ENCODE results near the gene TAX1BP1.

The TAX1BP1 gene

DNA sequence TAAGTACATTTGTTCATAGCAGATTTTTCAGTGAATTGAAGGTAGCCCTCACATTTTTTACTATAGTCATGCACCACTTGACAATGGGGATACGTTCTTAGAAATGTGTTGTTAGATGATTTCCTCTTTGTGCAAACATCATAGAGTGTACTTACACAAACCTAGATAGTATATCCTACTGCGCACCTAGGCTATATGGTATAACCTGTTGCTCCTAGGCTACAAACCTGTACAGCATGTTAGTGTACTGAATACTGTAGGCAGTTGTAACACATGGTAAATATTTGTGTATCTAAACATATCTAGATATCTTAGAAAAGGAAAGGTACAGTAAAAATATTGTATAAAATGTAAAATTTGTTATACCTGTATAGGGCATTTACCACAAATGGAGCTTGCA is 41.2 kb downstream of the TAX1BP1 start:
- DNase-seq (ENCODE audit: low read depth): no peak

DNA sequence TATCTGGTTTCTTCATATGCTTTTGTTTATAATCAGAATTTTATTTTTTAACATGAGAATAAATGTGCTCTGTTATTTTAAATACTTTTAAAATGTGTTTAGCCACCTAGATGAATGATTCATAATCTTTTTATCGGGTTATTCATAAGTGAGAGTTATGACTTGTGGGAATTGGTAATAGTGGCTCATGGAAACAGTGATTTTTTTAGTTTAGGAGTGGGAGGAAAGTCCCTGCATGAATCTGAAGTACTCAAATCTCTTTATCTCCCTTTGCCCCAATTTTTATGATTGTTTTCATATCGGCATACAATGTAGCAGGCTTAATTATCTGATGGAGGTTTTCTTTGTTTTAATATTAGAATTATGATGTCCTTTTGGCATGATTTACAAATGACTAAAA is 42.9 kb downstream of the TAX1BP1 start:
- DNase-seq (ENCODE audit: low read depth): no peak

DNA sequence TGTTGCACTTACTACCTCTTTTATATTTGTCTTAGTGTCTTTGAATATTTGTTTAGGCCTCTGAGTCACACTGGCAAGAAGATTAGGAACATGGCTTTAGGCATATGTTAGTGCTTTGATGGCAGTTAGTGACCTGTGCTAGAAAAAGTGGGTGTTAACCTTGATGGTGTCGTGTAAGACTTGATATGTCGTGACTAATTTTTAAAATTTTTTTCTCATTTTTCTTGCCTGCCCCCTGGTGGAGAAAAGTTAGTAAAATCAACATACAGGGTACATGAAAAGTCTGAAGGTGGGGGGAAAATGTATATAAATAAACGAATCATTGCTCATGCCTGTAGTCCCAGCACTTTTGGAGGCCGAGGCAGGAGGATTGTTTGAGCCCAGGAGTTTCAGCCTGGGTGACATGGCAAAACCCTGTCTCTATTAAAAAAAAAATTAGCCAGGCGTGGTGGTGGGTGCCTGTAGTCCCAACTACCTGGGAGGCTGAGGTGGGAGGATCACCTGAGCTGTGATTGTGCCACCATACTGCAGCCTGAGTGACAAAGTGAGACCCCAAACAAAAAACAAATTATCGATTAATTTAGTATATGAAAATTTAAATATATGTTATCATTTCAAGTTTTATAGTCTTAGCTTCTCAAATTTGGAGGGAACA is 44.6 kb downstream of the TAX1BP1 start:
- DNase-seq (ENCODE audit: low read depth): peak; percentile 66

DNA sequence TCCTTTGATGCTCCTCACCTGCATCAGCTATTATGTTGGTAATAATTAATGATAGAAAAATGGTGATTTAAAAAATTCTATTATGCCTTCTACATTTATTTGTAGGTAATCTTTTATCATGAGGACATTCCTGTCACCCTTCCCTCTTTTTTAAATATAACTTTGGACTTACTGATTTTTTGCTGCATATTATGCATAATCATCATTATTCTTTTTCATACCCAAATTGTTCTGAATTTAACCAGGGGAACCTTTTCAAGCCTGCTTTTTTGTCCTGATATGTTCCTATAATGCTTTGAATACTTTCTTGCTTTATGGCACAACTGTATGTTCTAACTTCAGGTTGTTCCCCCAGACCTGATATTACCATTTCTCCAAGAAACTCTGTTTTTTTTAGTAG is 48.5 kb downstream of the TAX1BP1 start:
- DNase-seq (ENCODE audit: low read depth): no peak

DNA sequence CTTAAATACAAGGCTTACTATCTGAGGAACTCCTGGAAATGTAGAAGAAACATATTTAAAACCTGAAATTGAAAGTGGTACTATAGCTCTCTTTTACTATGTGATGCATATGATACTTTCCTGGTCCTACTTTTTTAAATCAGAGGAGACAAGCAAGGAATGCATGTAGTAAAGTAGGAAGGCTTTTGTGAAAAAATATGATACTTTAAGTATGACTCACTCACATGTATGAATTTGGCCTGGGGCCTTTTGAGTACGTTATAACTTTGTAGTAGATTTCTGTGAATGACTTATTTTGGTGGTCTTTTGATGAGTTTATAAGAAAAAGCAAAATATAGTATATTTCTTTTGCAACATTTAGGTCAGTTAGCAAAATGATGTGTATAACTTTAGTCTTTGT is 53.8 kb downstream of the TAX1BP1 start:
- DNase-seq (ENCODE audit: low read depth): no peak

DNA sequence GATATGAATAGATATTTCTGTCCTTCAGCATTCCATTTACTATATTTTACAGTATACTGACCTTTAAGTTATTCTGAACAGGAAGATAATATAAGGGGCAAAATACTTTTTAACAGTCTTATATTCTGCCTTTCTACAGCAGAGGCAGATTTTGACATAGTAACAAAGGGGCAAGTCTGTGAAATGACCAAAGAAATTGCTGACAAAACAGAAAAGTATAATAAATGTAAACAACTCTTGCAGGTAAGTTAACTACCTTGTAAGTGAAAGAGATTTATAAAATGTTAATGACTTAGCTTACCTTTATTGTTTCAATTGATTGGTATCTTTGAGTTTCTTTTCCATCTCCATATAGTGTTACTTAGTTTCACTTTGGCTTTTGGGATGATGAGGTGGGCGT is 56.0 kb downstream of the TAX1BP1 start:
- DNase-seq (ENCODE audit: low read depth): no peak

DNA sequence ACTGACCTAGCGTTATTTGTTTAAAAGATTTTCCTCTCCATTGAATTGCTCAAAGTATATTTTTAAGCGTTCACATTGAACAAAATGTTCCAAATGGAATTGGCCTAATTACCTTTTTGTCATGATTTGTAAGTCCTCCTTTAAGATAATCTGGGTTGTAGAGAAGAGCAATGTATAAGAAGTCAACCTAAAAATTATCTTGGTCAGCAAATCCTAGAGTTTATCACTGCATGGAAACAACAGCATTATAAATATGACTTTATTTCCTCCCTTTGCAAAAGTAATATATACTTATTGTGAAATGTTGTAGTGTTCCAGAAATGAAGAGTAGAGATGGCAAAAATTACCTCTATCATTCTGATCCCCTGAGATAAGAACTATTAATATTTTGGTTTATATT is 59.2 kb downstream of the TAX1BP1 start:
- no peak for DNase-seq (ENCODE audit: low read depth)

DNA sequence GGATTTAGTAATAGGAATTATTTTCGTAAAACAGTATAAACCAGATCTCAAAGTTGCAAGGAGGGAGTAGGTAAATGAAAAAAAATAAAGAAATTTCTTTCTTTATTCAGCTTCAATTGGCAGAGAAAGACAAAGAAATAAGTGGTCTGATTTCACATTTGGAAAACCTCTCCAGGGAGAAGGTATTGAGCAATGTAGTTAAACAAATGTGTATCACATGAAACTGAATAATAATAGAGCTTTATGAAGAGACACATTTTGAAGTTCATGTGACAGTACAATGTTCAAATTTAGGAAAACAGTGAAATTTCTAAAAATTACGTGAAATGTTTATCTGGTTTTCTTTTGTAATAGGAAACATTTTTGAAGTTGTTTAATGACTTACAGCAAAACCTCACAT is 63.0 kb downstream of the TAX1BP1 start:
- no peak for DNase-seq (ENCODE audit: low read depth)

DNA sequence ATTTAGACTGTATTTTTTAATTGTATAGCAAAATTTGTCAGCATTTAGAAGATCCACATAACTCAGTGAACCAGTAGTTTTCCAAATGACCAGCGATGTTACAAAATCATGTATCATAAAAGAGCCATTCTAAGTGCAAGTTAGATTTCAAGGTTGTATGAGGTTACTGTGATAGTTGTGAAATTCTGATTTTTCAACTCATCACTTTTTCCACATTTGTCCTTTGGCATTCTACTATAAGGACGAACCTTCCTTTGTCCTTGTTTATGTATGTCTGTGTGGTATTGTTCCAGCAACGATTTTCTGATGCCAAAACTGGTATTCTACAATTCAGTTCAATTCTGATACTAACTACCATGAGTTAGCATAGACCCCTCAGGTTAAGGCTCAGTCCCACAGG is 64.2 kb downstream of the TAX1BP1 start:
- DNase-seq (ENCODE audit: low read depth): no peak

DNA sequence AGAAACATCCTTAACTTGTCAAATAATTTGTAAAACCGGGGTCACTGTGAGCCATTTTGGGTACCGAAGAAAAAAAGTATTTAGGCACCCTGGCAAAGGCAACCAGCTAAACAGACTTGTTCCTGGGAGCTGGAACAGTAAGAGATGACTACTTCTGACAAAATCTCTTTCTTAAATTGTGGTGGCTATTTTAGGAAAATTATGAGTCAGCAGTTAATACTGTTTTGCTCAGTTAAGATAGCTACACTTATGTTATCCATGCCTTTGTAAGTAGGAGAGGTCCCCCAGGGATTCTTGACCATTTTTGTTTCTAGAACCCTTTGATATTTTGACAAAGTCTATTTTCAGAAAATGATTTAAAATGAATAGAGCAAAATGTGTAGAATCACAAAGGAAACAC is 68.7 kb downstream of the TAX1BP1 start:
- no peak for DNase-seq (ENCODE audit: low read depth)

DNA sequence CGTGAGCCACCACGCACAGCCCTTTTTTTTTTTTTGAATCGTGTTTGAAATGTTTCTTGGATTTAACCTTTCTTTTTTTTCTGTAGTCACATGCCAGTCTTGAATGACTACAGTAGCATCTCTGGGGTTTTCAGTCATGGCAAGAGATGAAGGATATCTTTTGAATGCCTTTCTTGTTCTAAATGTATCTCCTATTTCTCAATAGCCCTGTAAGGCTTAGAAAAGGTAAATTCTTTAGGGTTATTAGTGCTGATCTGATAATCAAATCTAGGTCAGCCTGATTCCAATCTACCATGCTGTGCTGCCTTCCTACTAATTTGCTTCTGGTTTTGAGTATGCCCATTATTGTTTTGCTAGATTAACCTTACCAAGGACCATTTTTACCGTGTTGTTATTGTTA is 70.2 kb downstream of the TAX1BP1 start:
- no peak for DNase-seq (ENCODE audit: low read depth)

DNA sequence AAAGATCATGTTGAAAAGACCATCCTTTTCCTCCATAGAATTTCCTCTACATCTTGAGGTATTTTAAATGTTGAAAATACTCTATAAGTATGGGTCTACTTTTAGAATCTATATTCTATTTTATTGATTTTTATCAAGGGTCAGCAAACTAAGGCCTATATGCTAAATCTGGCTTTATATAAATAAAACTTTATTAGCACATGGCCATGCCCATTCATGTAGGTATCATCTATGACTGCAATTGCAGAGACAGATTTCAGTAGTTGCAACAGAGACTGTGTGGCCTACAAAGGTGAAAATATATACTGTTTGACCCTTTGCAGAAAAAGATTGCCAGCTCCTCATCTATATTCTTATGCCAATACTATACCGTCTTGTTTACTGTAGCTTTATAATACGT is 72.7 kb downstream of the TAX1BP1 start:
- DNase-seq (ENCODE audit: low read depth): no peak

DNA sequence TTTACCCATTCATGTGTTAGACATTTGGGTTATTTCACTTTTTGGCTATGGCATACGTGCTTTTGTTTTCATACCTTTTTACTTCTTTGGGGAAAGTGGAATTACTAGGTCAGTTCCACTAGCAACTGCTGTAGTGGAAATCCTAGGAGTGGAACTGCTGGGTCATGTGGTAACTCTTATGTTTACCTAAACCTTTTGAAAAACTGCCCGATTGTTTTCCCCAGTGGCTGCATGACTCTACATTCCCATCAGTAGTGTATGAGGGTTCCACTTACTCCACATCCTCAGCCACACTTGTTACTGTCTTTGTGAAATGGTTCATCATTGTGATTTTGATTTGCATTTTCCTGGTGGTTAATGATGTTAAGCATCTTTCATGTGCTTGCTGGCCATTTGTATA is 82.3 kb downstream of the TAX1BP1 start:
- DNase-seq (ENCODE audit: low read depth): no peak

DNA sequence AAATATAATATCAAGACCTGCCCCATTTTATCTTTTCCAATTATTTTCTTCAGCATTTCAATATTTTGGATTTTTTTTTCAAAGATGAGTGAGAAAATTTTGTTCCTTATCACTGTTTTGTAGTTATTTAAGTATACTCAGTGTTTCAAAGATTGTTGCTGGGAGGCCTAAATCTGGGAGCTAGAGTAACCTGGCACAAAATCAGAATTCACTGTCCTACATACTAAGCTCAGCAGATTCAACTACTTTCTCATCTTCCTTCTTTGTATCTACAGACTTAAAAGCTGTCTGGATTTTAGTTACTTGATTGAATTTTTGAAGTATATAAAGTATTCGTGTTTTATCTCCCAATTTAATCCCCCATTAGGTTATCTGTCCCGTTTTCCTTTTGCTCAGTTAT is 85.9 kb downstream of the TAX1BP1 start:
- DNase-seq (ENCODE audit: low read depth): no peak

DNA sequence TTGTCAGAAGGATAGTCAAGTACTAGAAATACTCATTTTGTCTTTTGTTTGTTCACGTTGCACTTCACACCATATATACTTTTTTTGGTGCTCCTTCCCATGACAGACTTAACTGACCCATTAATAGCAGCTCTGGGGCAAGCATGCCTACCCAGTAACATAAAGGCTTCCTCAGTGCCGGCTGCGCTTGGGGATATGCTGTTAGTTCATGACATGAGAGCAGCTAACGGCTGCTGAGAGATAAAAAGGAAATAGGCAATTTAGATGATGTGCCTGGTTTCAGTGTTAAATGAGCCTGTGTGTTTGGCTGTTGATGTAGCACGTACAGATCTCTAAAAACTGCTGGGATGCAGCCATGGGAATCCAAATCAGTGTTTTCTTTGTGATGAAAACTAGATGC is 86.4 kb downstream of the TAX1BP1 start:
- DNase-seq (ENCODE audit: low read depth): no peak

DNA sequence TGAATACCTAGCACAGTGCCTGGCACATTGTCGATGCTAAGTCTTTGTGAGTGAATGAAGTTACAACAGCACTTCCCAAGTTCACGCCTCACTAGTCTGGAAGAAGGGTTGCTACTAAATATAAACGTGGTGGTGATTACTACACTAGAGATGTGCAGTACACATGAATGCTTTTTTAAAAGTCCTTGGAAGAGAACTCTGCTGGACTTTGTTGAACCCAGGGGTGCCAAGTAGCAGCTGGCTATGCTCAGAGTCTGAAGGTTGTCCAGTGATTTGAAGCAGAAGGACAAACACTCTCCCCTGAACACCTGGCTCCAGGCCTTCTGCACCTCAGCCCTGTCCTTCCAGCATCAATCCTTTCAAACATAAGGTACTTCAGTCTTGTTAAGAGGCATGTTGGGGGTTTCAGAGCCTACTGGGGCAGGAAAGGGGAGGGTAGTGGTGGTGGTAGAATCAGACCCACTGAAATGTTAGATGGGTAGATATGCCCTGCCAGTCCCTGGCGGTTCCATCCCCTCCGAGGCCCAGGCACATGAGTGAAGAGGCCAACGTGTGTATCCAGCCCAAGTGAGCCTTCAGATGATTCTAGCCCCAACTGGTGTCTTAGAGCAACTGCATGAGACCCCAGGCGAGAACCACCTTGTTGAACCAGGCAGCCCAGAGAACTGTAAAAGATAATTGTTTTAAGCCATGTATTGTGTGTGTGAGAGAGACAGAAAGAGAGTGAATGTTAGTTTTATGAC is 94.4 kb downstream of the TAX1BP1 start:
- no peak for DNase-seq (ENCODE audit: low read depth)

DNA sequence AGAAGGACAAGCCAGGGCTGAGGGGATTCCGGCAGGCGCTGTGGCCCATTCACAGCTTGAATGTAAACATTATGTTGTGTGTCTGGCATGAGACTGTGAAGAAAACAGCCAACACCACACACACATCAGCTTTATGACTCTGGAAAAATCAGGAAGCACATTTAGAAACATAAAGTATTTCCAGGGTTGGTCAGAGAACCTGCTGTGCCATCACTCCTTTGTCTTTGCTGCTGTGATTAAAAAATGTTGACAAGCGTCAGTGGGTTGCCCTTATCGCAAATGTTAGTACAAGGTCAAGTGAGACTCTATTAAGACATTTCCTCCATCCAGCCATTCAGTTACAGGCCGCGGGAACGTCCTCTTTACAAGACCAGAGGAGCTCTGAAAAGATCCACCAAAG is 95.4 kb downstream of the TAX1BP1 start:
- no peak for DNase-seq (ENCODE audit: low read depth)

DNA sequence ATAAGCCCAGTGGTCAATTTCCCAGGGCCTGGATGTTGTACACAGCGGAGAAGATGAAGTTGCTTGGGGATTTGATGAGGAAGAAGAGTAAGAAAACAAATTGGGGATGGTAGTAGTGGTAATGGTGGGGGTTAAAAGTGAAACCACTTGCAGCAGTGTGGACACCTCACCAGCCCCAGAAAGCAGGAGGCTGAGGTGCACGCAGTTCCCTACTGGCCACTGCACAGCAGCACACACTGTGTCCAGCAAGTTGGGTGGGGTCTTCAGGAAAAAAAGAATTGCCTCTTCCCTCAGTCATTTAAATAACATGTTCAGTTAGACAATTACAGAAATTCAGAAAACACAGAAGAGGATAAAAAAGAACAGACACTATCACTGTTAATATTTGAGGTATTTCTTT is 96.6 kb downstream of the TAX1BP1 start:
- DNase-seq (ENCODE audit: low read depth): no peak

DNA sequence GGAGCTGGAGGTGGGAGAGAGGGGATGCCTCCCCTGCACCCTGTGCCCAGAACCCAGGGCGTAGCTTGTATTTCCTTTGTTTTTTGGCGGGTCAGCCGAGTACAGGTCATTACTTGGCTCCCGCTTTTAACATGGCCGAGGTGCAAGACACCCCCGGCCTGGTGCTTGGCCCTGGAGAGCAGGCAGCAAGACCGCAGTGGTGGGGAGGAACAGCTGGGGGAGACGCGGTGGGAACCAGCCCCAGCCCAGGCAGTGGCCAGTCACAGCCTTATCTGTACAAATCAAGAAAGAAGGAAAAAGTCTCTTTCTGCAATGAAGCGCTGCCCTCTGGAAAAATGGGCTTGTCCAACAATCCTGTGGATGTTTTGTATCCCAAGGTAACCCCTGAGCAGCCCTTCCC is 99.1 kb downstream of the TAX1BP1 start:
- no peak for DNase-seq (ENCODE audit: low read depth)

DNA sequence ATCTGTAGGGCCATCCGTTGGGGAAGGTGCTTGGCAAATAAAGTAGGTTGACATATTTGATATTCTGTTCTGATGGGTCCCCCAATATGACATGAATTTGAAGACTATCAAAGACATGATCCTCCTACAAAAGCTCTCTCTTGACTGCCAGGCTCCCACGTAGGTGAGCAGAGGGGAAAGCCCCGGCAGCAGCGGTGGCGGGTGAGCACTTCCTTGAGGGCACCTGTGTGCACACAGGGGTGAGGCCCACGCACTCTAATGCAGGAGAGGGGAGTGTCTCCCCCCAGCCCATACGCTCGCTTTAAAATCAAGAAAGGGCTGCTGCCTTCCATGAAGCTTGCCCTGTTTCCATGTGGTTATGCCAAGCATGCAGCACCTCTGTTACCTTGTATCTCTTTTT is 100.4 kb downstream of the TAX1BP1 start:
- DNase-seq (ENCODE audit: low read depth): no peak

DNA sequence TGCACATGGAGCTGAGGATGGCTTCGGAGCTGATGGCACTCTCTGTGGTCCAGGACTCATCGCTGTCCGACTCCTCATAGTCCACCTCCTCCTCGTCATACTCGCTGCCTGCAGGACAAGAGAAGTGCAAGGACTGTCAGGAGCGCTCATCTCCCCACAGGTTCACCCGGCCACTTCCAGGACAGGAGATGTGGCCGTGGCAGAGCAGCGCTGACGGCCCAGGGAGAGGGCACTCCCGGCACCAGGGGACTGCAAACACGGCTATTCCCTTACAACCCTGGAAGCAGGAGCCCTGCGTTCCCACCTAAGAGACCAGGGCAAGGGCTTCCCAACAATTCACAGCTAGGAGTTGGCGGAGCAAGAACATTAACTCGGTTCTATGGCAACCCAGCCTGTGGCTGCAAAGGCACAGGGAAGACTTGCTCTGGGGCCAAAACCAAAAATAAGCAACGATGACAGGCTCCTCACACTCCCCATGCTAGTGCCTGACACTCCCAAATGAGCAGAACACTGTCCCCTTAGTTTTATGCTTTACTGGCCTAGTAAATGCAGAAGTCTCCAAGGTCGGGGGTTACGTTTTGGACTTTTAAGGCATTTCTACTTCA is 100.9 kb downstream of the TAX1BP1 start:
- DNase-seq (ENCODE audit: low read depth): no peak

DNA sequence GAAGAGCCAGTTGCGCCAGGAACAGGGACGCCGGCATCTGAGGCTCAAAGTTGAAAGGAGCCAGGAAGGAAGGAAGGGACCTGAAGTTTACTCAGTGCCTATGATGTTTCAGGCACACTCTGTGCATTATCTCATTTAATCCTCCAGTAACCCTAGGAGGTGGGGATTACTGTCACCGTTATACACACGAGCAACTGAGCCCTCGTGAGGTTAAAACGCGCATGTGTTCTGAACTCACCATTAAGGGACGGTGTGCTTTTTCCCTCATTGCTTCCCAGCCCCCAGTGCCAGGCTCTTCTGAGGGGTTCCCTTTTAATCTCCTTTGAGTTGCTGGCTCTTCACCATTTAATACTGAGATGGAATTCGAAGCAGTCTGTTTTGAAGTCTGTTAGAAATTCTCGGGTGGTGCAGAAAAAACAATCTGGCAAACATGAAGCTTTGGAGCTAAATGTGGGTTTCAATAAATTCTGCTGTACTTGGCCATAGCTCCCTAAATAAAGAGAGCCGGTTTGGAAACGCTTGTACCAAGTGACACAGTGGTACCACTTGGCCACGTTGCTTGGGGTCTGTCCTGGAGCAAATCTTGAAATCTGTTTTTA is 102.2 kb downstream of the TAX1BP1 start:
- DNase-seq (ENCODE audit: low read depth): no peak

DNA sequence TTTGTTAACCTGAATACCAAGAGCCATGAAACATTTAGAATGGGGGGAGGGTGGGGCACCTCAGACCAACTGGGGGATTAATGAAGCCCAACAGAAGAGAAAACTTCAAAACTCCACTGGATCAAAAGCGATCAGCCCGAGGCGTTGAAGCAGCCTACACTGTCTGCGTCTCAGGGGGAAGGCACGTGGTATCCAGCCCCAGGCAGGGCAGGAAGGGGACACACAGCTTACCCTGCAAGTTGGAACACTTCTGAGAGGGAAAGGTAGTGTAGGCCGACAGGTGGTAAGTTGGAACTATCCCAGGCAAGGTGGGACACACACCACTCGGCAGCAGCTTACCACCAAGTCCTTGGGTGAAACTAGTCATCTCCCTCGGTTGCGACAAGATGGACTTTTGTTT is 102.9 kb downstream of the TAX1BP1 start:
- no peak for DNase-seq (ENCODE audit: low read depth)
